GM21390 (cell line): ENCODE data around the gene STYXL1.

Source experiments
- ATAC-seq: cut with Tn5 transposase; IDR thresholded peaks from one replicate; pipeline ENCODE4 v1.9.1; 2021; ENCODE audit not compliant: unreplicated experiment

Gene STYXL1

DNA sequence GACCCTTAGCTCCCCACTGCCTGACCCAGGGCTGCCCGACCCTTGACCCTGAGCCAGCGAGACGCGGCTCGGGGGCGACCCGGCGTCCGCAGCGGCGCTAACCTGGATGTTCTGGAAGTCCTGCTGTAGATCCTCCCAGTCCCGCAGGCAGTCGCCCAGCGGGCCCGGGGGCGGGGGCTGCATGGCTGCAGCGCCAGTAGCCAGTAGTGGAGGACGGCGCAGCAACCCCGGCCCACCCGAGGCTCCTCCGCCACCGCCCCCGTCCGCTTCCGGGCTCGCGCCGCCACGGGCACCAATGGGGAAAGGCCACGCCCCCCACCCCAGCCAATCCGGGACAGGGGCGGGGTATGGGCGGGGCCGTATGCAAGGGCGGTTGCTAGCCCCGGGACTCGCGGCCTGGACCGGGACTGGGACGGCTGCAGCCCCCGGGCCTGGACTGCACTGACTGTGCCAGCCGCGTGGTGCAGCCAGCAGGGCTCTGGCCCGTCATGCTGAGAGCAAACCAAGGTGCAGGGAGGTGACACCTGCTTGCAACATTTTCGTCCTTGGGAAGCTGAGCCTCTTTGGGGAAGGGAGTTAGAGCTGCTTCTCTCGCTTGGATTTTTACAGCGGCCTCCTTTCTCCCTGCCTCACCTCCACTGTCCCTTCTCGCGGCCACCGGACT lies 53.3 kb downstream of the STYXL1 start, which contains the start of gene TMEM120A:
Gene TMEM120A (minus strand): TSS at position 208 of the 664 bp plus-strand sequence. CDS start 25 bp downstream, at position 183.
- ATAC-seq = peak; percentile 94

- ATAC-seq = peak; percentile 16
Measured at GRCh38 chr7:75993689-75994387, 54.0 kb downstream of the STYXL1 start.

GRCh38 chr7:75992083-75992755 lies 55.6 kb downstream of the STYXL1 start:
- ATAC-seq = no peak

DNA sequence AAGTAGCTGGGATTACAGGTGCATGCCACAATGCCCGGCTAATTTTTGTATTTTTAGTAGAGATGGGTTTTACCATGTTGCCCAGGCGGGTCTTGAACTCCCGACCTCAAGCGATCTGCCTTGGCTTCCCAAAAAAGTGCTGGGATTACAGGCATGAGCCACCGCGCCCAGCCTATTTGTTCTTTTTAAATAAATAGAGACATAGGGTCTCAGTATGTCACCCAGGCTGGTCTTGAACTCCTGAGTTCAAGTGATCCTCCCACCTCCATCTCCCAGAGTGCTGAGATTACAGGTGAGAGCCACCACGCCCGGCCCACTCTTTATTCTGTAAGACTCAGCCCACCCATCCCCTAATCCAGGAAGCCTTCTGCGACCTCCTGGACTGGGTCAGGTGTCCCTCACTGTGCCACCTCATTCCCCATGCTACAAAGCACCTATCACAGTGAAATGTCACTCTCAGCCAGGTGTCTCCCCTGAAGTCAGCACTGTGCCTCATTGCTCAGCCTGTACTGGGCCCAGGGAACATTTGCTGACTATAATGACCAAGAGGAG lies 56.2 kb downstream of the STYXL1 start:
- no peak for ATAC-seq

- no peak for ATAC-seq
Measured at GRCh38 chr7:75989500-75990388, 58.1 kb downstream of the STYXL1 start.

GRCh38 chr7:75988568-75989499 lies 59.0 kb downstream of the STYXL1 start:
- ATAC-seq = no peak

DNA sequence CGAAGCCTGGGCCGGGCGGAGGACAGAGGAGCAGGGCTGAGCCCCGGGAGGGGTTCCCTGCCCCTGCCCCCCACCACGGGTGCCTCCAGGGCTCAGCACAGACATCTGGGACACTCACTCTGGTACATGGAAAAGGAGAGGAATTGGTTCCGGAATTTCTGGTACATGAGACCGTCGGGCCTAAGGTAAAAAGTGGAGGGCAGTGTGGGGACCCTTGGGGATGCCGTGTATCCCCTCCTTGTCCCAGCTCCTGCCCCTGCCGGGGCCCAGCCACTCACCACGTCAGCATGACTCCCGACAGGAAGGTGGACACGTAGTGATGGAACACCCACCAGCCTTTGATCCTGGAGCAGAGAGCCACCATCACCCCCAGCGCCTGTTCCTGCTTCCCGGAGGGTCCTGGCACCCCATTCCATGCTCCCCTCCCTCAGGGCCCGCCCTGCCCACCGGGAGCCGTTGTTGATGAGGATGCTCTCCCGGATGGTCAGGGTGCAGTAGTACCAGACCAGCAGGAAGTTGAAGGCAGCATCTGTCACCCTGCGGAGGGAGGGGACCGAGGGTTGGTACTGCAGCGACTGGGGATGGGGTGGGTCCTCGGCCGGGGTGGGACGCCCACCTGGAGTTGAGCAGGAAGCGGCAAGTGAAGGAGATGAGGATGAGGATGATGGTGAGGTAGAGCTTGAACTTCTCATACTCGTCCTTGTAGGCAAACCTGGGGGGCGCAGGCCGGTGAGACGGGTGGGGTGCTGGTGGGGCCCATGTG lies 59.8 kb downstream of the STYXL1 start:
- ATAC-seq = no peak

DNA sequence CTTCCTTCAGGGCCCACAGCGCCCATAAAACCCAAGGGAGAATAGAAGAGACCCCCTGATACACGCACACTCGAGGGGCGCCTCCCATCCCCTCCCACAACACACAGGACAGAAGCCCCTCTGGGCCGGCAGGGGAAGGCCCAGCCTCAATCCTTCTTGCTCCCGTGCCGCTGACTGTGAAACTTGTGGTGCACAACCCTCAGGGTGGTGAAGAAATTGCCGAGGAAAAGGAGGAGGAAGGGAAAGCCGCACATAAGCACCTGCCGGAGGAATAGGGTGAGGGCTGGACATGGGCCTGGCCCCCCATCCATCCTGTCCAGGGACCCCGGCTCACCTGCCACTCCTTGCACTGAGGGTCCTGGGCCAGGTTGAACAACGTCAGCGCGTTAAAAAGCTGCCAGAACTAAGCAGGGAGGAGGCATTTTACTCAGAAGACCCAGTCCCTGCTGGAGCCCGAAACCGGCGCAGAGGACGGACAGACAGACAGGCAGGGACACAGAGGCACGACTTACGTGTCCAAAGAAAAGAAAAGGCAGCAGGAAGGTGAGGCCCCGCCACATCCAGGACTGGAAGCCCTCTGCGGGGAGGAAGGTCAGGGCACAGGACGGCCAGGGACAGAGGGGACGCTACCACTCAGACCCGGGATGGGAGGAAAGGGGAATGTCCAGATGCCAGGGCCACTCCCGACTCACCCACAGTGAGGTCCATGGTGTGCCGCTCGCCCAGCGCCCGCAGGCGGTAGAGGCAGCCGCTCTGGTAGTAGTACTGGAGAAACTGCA lies 60.6 kb downstream of the STYXL1 start:
- ATAC-seq = no peak

- ATAC-seq = no peak
Measured at GRCh38 chr7:75986147-75986781, 61.5 kb downstream of the STYXL1 start.

- no peak for ATAC-seq
Measured at GRCh38 chr7:75985518-75986146, 62.2 kb downstream of the STYXL1 start.

DNA sequence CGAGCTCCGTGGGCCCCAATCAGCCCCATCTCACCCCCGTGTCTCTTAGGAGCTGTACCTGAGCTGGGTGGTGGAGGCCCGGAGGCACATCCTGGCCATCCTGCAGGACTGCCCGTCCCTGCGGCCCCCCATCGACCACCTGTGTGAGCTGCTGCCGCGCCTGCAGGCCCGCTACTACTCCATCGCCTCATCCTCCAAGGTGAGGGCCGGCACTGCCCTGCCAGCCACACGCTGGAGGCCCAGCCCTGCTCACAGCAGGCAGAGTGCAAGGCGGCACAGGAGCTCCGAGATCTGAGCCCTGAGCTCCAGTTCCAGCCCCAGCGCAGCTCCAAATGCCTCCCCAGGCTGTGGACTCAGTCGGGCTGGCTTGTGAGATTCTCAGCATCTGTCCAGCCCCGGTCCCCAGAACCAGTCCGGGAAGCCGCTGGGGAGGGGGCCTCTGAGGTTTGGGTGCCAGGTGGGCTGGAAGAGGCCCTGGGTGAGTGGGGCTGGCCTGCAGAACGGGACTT lies 62.7 kb downstream of the STYXL1 start:
- ATAC-seq = no peak

DNA sequence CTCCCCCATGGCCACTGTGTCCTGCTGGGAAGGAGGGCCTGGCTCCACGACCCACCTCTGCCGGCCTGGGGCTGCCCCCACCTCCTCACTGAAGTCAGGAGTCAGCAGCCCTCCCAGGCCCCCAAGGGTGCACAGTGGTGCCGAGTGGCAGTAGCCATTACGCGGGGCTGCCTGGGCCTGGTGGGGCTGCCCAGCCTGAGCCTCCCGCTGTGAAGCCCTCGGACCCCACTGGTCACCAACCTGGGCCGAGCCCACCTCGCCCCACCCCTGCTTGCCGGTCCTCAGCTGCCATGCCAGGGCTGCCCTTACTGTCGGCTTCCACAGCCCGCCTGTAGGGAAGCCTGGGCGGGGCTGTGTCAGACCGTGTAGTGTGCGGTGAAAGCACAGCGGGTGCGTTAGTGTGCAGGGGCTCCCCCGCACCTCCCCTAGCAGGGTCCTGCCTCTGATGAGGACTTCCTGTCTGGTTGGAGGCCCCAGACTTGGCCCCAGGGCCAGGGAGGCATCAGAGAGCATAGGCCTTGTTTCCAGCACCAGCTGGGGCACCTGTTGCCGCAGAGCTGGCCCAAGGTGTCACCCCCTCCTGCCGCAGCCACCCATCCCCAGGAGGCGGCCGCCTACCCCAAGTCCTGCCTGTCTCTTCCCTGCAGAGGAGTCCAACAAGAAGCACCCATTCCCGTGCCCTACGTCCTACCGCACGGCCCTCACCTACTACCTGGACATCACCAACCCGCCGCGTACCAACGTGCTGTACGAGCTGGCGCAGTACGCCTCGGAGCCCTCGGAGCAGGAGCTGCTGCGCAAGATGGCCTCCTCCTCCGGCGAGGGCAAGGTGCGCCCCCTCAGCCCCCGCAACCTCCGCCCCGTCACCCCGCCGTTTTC lies 63.4 kb downstream of the STYXL1 start:
- ATAC-seq = no peak

- ATAC-seq = no peak
Measured at GRCh38 chr7:75983471-75984129, 64.2 kb downstream of the STYXL1 start.

GRCh38 chr7:75982306-75983064 lies 65.3 kb downstream of the STYXL1 start:
- ATAC-seq = no peak
